ENCODE measurements around the gene AMMECR1L. TPM values are rescaled to one million over a fixed set of nuclear protein-coding genes. Genes with fewer than 3 reads are reported as not detected.

Gene AMMECR1L
- total and polyA plus RNA-seq, 2 of the 4 experiments (the other 2 are of a cell fraction), result 13.4 to 14.0 TPM

GRCh38 chr2:127865926-127866325 lies 19.8 kb downstream of the AMMECR1L start:
- Histone ChIP-seq H3K18ac (ENCODE audit: low read depth, low read length) (no peak overlapping the region), H3K36me3 (ENCODE audit: control insufficient read depth, insufficient read depth, low read length) (peaks cover 46% of the 10 kb centered on the region), H3K9ac (ENCODE audit: low read depth, low read length) (no peak overlapping the region), H2AK5ac (ENCODE audit: low read depth, low read length) (no peak overlapping the region), H3K4me2 (ENCODE audit: low read depth, low read length) (no peak overlapping the region), H3K56ac (ENCODE audit: extremely low read depth, insufficient read depth, low read length) (no peak overlapping the region), H4K5ac (ENCODE audit: low read depth, low read length) (no peak overlapping the region), H4K91ac (ENCODE audit: insufficient read depth, low read depth, low read length) (no peak overlapping the region), H2AK9ac (replicated peaks; ENCODE audit: low read depth, low read length, poor library complexity) (no peak overlapping the region), H3K27me3 (ENCODE audit: control insufficient read depth, insufficient read depth, low read length) (no peaks in the 10 kb centered on the region), H2AFZ (replicated peaks; ENCODE audit: low read length, poor library complexity) (no peak overlapping the region), H3K9me3 (ENCODE audit: control insufficient read depth, insufficient read depth, low read length) (no peaks in the 10 kb centered on the region), H3K79me1 (ENCODE audit: low read depth in 1 of 2, low read length in 2 of 2) (peaks cover 28 to 59% of the 10 kb centered on the region in 2 experiments), H2BK120ac (ENCODE audit: low read depth, low read length) (no peak overlapping the region), H2BK5ac (ENCODE audit: low read depth, low read length, poor library complexity, severe bottlenecking) (no peak overlapping the region), H2BK20ac (ENCODE audit: low read depth, low read length) (no peak overlapping the region), H3K23ac (ENCODE audit: low read depth, low read length) (no peak overlapping the region), H3K14ac (replicated peaks; ENCODE audit: low read depth, low read length) (no peak overlapping the region), H3K27ac (ENCODE audit: insufficient read depth, low read length) (no peak overlapping the region), H3K9me1 (ENCODE audit: insufficient read depth, low read length) (peaks cover 10% of the 10 kb centered on the region), H4K20me1 (ENCODE audit: insufficient read depth, low read length) (peaks cover 7% of the 10 kb centered on the region; the same call in 1 of the 2 replicates), H3K4me1 (ENCODE audit: control insufficient read depth, insufficient read depth, low read length) (no peaks in the 10 kb centered on the region), H2BK15ac (ENCODE audit: low read depth, low read length) (no peak overlapping the region), H4K8ac (ENCODE audit: low read depth in 2 of 2, low read length in 2 of 2) (no peak overlapping the region), H3K4ac (ENCODE audit: low read depth, low read length) (no peak overlapping the region), H3K4me3 (ENCODE audit: insufficient read depth, low read depth, low read length) (no peak overlapping the region)
- DNase-seq (no peak), ATAC-seq (ENCODE audit: low read depth) (no peak)
- CTCF ChIA-PET, result no interaction called here
- dilution Hi-C loops (cut with HindIII; ENCODE audit: low sequenced_read_pairs, unreplicated experiment) (no loop called here), in situ Hi-C loops (cut with MboI; ENCODE audit: low sequenced_read_pairs) (no loop called here), intact Hi-C loops (cut with micrococcal nuclease) (no loop called here)
- no TSS peak for BruUV-seq (replicated peaks)
- POLR2A ChIA-PET (ENCODE audit: unreplicated experiment), result no interaction called here
- TF ChIP-seq CHD1 (IDR thresholded peaks at IDR 0.05; ENCODE audit: low read depth, low read length) (no peak), SMC3 (IDR thresholded peaks at IDR 0.05; ENCODE audit: low read depth, low read length) (no peak), MAFK (IDR thresholded peaks at IDR 0.05; ENCODE audit: low read depth, low read length) (peak; percentile 53)

All from IMR-90 (cell line).